DMS79 treated with DMSO at 0.1 percent for 48 hours (cell line): ENCODE measurements around the gene HOXD8.

ENCODE experiments used
- DNase-seq: peaks from one replicate; lab custom pipeline; 2025; lab: John Stamatoyannopoulos, UW

Gene HOXD8

GRCh38 chr2:176160251-176160985, 30.9 kb downstream of the HOXD8 start:
- no peak for DNase-seq

GRCh38 chr2:176160986-176161824, 31.7 kb downstream of the HOXD8 start:
- no peak for DNase-seq

GRCh38 chr2:176161825-176162626, 32.5 kb downstream of the HOXD8 start:
- DNase-seq = no peak

GRCh38 chr2:176162911-176163671, 33.6 kb downstream of the HOXD8 start:
- DNase-seq = no peak

- no peak for DNase-seq
Measured at GRCh38 chr2:176163672-176164056, 34.2 kb downstream of the HOXD8 start.

GRCh38 chr2:176164201-176164600, 34.7 kb downstream of the HOXD8 start:
- DNase-seq = no peak

GRCh38 chr2:176164611-176165369, 35.3 kb downstream of the HOXD8 start:
- DNase-seq = no peak

- DNase-seq = no peak
Measured at GRCh38 chr2:176165370-176166050, 36.0 kb downstream of the HOXD8 start.

GRCh38 chr2:176166272-176166671, 36.8 kb downstream of the HOXD8 start:
- no peak for DNase-seq

GRCh38 chr2:176167398-176167797, 37.9 kb downstream of the HOXD8 start:
- no peak for DNase-seq

- no peak for DNase-seq
Measured at GRCh38 chr2:176169181-176169580, 39.7 kb downstream of the HOXD8 start.

GRCh38 chr2:176169711-176170110, 40.2 kb downstream of the HOXD8 start:
- no peak for DNase-seq

GRCh38 chr2:176170602-176171305, 41.2 kb downstream of the HOXD8 start:
- no peak for DNase-seq

GRCh38 chr2:176171351-176172006, 42.0 kb downstream of the HOXD8 start:
- DNase-seq = no peak

- DNase-seq = no peak
Measured at GRCh38 chr2:176172007-176172894, 42.7 kb downstream of the HOXD8 start.

- no peak for DNase-seq
Measured at GRCh38 chr2:176172895-176173566, 43.5 kb downstream of the HOXD8 start.

- no peak for DNase-seq
Measured at GRCh38 chr2:176173567-176174381, 44.3 kb downstream of the HOXD8 start.
